GM10248 (cell line): Measurements from ENCODE around the gene LIN7B.
"Not testable (repeated sequence)": the region's sequence is repeated elsewhere in the genome, so short reads cannot be mapped to it uniquely, and the experiment has no call there.

Source experiments
- CTCF ChIA-PET: fragments of 300-600 bp; sonication (Branson Sonifier 250); formaldehyde crosslinking; extraction: SDS; loops from one replicate; lab custom pipeline; 2021; ENCODE audit warnings: antibody characterized with exemption; lab: Yijun Ruan, JAX
- POLR2A ChIA-PET: fragments of 350-650 bp; sonication (Branson Sonifier 250); formaldehyde crosslinking; extraction: SDS; loops from one replicate; lab custom pipeline; 2020; ENCODE audit warnings: antibody characterized with exemption; lab: Yijun Ruan, JAX
- DNase-seq: peaks from one replicate; pipeline ENCODE4 v3.0.0; 2012; ENCODE audit errors: extremely low spot score
- TF ChIP-seq, protein P1 (sequence below): IDR thresholded peaks from 2 replicates; pipeline ENCODE4 v1.5.1; 2012; ENCODE audit warnings: mild to moderate bottlenecking, low read depth; ENCODE audit errors: extremely low read depth, missing control alignments, control extremely low read depth

The LIN7B gene

DNA sequence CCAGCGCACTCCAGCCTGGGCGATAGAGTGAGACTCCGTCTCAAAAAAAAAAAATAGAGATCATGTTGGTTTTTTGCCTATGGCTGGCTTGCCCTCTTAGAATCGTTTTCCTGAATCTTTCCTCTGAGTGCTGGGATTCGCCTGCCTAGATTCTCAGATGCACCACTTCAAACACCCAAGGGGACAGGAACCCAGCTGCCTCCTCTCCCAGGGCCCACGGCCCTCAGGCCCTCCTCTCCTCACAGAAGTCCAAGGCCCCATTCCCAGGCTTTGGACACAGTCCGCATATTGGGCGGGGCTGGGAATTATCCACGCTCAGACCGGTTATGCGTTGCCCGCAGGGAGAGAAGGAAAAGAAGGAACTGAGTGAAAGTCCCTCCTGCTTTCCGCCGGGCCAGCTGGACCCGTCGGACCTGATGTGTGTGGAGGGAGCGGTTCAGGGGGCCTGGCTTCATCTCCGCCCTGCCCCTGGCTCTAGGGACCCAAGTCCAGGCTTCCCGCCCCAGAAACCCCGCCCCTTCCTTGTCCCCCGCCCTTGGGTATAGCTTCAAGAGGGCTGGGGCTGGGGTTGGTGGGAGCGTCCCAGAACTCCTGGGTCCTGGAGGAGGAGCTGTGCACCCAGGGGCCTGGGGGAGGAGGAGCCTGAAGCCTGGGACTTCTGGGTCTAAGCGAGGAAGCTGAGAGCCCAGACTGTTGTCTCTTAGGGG, 11.0 kb downstream of the LIN7B start:
- CTCF ChIA-PET, result interaction anchor here (0.6 to 1.8 kb wide), 3 partner anchors 10 to 224 kb away, joined by 3 to 7 read pairs (median 5); no protein-coding TSS in a partner anchor
- POLR2A ChIA-PET, result interaction anchor here (0.6 kb wide), 1 partner anchor 139 kb away, joined by 3 read pairs; no protein-coding TSS in a partner anchor
- DNase-seq, result no peak
- TF ChIP-seq, protein P1, sequence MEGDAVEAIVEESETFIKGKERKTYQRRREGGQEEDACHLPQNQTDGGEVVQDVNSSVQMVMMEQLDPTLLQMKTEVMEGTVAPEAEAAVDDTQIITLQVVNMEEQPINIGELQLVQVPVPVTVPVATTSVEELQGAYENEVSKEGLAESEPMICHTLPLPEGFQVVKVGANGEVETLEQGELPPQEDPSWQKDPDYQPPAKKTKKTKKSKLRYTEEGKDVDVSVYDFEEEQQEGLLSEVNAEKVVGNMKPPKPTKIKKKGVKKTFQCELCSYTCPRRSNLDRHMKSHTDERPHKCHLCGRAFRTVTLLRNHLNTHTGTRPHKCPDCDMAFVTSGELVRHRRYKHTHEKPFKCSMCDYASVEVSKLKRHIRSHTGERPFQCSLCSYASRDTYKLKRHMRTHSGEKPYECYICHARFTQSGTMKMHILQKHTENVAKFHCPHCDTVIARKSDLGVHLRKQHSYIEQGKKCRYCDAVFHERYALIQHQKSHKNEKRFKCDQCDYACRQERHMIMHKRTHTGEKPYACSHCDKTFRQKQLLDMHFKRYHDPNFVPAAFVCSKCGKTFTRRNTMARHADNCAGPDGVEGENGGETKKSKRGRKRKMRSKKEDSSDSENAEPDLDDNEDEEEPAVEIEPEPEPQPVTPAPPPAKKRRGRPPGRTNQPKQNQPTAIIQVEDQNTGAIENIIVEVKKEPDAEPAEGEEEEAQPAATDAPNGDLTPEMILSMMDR, result no peak

DNA sequence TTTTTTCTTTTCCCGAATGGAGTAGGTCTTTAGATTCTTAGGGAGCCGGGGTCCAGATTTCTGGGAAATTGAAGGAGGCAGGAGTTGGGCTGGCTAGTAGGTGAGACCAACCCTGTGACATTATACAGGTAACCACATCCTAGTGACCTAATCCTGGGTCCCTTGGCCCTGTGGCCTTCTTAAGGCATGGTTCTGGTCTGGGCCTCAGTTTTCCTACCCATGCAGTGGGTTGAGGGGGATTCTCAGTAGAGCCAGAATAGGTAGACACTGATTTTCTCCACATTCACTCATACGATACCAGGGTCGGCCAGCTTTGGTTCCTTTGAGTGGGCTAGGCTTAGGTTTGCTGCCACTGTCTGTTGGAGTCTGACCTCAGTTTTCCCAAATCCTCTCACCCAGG, 12.4 kb downstream of the LIN7B start:
- DNase-seq, result no peak
- TF ChIP-seq, protein P1, result no peak
- ChIA-PET POLR2A (no interaction called here), CTCF (interaction anchor here (0.7 to 3.5 kb wide), 3 partner anchors 12 to 29 kb away, joined by 3 to 18 read pairs (median 15); partner anchors contain the start of gene LIN7B)

DNA sequence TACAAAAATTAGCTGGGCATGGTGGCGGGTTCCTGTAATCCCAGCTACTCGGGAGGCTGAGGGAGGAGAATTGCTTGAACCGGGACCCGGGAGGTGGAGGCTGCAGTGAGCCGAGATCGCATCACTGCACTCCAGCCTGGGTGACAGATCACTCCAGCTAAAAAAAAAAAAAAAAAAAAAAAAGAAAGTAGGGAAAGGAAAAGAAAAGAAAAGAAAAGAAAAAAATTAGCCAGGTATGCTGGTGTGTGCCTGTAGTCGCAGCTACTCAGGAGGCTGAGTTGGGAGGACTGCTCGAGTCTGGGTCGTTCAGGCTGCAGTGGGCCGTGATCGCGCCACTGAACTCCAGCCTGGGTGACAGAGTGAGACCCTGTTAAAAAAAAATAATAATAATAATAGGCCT, 13.1 kb downstream of the LIN7B start:
- DNase-seq, result not testable (repeated sequence)
- POLR2A ChIA-PET, result interaction anchor here (0.6 to 0.7 kb wide), 3 partner anchors 13 to 380 kb away, joined by 4 to 7 read pairs (median 6); partner anchors contain the start of genes IZUMO1 and LIN7B
- CTCF ChIA-PET, result interaction anchor here (0.7 to 3.9 kb wide), 6 partner anchors 13 to 71 kb away, joined by 3 to 31 read pairs (median 15); partner anchors contain the start of gene LIN7B

DNA sequence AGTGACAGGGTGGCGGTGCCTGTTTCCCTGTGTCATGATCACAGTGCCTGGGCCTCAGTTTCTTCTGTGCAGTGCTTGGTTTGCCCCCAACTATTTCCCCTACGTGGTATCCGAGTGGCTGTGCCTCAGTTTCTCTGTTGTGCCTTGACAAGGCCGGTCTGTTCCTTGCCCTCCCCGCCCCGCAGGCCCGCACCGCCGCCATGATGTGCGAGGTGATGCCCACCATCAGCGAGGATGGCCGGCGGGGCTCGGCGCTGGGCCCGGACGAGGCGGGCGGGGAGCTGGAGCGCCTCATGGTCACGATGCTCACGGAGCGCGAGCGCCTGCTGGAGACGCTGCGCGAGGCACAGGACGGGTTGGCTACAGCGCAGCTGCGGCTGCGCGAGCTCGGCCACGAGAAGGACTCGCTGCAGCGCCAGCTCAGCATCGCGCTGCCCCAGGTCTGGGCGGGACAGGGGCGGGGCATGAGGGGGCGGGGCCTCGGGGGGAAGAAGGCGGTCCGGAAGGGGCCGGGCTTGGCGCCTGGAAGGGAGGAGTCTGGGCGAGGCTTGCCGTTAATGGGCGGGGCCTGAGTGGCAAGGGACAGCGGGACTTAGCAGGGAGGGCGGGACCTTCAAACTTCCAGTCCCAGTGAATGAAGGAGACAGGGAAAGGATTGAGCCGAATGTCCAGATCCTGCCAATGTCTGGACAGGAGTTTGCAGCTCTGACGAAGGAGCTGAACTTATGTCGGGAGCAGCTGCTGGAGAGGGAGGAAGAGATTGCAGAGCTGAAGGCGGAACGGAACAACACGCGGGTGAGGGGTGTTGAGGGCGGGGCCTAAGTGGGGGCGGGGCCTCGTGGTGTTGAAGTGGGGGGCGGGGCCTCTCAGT, 13.7 kb downstream of the LIN7B start:
- TF ChIP-seq, protein P1, result no peak
- peak; percentile 99 for DNase-seq
- POLR2A ChIA-PET, result interaction anchor here (0.6 to 0.7 kb wide), 3 partner anchors 14 to 381 kb away, joined by 4 to 7 read pairs (median 6); partner anchors contain the start of genes IZUMO1 and LIN7B
- CTCF ChIA-PET, result interaction anchor here (0.8 to 3.9 kb wide), 9 partner anchors 10 to 71 kb away, joined by 3 to 31 read pairs (median 9); partner anchors contain the start of gene LIN7B

DNA sequence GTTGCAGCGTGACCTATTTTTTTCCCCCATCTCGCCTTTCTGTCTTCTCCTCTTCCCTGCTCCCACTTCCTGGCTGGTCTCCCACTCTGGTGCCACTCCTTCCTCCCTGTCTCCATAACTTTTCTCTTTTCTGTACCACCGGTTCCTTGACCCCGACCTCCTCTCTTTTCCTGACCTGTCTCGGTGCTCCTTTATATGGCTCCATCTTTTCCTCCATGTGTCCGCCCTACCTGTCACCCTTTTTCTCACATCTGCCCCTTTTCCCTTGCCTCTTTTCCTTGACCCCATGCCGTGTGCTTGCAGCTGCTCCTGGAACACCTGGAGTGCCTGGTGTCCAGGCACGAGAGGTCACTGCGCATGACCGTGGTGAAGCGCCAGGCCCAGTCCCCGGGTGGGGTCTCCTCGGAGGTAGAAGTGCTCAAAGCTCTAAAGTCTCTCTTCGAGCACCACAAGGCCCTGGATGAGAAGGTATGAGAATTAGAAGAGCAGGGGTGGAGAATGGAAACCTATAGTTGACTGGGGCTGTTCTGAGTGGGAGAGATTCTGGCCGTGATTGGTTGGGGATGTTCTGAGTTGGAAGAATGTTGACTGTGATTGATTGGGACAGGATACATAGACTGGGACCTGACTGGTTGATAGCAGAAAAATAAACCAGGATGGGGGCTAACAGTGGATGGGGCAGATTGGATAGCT, 14.5 kb downstream of the LIN7B start:
- TF ChIP-seq, protein P1, result no peak
- POLR2A ChIA-PET, result no interaction called here
- no peak for DNase-seq
- CTCF ChIA-PET, result interaction anchor here (1.0 to 3.9 kb wide), 10 partner anchors 8 to 135 kb away, joined by 3 to 31 read pairs (median 6); partner anchors contain the start of genes GYS1, LIN7B and RUVBL2

DNA sequence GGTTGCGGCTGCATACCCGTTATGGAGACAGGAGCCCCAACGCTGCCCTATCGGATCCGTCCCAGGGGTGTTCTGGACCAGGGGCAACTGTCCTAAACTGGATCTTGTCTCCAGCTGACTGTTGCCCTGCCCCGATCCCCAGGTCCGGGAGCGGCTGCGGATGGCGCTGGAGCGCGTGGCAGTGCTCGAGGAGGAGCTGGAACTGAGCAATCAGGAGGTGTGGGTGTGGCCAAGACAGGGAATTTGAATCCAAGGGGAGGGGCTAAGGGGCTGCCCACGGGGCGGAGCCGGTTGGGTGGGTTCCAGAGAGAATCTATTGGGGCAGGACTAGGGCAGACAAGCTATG, 15.0 kb downstream of the LIN7B start:
- POLR2A ChIA-PET, result interaction anchor here (0.5 kb wide), 1 partner anchor 34 kb away, joined by 3 read pairs; no protein-coding TSS in a partner anchor
- no peak for DNase-seq
- CTCF ChIA-PET, result interaction anchor here (1.2 to 3.9 kb wide), 9 partner anchors 9 to 136 kb away, joined by 3 to 31 read pairs (median 8); partner anchors contain the start of genes GYS1, LIN7B and RUVBL2
- TF ChIP-seq, protein P1, result no peak
